Psoas muscle (tissue), 8 donors: ENCODE measurements around the gene ZNF138. TPM values are rescaled to one million over a fixed set of nuclear protein-coding genes. Genes with fewer than 3 reads are reported as not detected.
A peak's percentile ranks its signal among the peaks of the same experiment; 100 is the strongest.

Experiments
- ATAC-seq, 4 donors: fragments of 200-7000 bp; cut with Tn5 transposase; one replicate each; pipeline ENCODE4 v1.9.1; 2020; ENCODE audit warnings: moderate library complexity in 3 of 4, mild to moderate bottlenecking in 2 of 4
- DNase-seq, 2 donors: peaks; one replicate each; pipeline ENCODE4 v3.0.0-alpha.2; 2020
- H3K27ac ChIP-seq: fragments of 200-600 bp; one replicate; pipeline ENCODE4 v1.8.0; 2022
- H3K27me3 ChIP-seq, 3 donors: fragments of 200-600 bp in 1 of 3; one replicate each; pipeline versions ENCODE4 v1.6.1 to v1.8.0; 2013 to 2022; ENCODE audit warnings: low read length in 2 of 3, mild to moderate bottlenecking in 2 of 3, moderate library complexity in 1 of 3; ENCODE audit not compliant: insufficient read depth in 3 of 3
- H3K36me3 ChIP-seq, 2 donors: fragments of 200-600 bp in 1 of 2; one replicate each; pipeline versions ENCODE4 v1.6.1 to v1.8.0; 2013 to 2022; ENCODE audit warnings: low read depth in 1 of 2, mild to moderate bottlenecking in 1 of 2, moderate library complexity in 1 of 2; ENCODE audit not compliant: insufficient read depth in 1 of 2
- H3K4me1 ChIP-seq: fragments of 200-600 bp; one replicate; pipeline ENCODE4 v1.8.0; 2022
- H3K4me3 ChIP-seq: fragments of 200-600 bp; one replicate; pipeline ENCODE4 v1.8.0; 2022; ENCODE audit warnings: mild to moderate bottlenecking
- H3K9me3 ChIP-seq: fragments of 200-600 bp; one replicate; pipeline ENCODE4 v1.8.0; 2022
- CTCF ChIP-seq: fragments of 200-600 bp; IDR thresholded peaks from one replicate; pipeline ENCODE4 v1.8.0; 2022; ENCODE audit warnings: antibody characterized with exemption
- WGBS, 3 donors: extraction: QIAGEN DNeasy Blood & Tissue Kit; methylation state at CpG; one replicate each; pipeline versions ENCODE4 v1.1.6 to v1.1.7; 2013; 5-methylcytosine and 5-hydroxymethylcytosine counted together
- intact Hi-C, 2 donors: fragments of 100-400 bp; cut with DNase I; formaldehyde crosslinking; loops; one replicate each; pipeline versions ENCODE4 v1.11.0 to v1.14.2; 2022
- polyA plus RNA-seq, 3 donors: library from polyadenylated mRNA; stranded (reverse); fragments of 200-250 nt; gene quantifications; one replicate each; pipeline ENCODE4 v1.2.3, GENCODE V29; 2013
- total RNA-seq, 4 donors: library from RNA; stranded (reverse); fragmentation: NEBNext Ultra II Directional in 2 of 4; extraction: Animal tissue kit (Norgen Biotek cat#: 25700) in 2 of 4; gene quantifications; one replicate each; pipeline versions ENCODE4 v1.2.1 to v1.2.4, GENCODE V29; 2021 to 2023
- donor health status: healthy with polysubstance abuse.
- donor health status: DM: no; HTN: no; CAD: no; lungs with moderate emphysema.
- donor health status: Bipolar disorder and iron deficiency.
- donor health status: healthy.
- donor health status: DM: yes; HTN: yes; CAD: no.
- donor health status: DM: no; HTN: no; CAD: no.
- donor health status: DM: no; HTN: no; CAD: no.
- donor health status: DM: yes; HTN: yes; CAD: no.

The ZNF138 gene
- total and polyA plus RNA-seq, 7 donors: 2.6 to 11.7 (median 4.7) TPM

- Histone ChIP-seq H3K4me1 (no peaks in the 10 kb centered on the region), H3K4me3 (peak overlapping the region; percentile 77), H3K36me3 (no peaks in the 10 kb centered on the region), H3K27me3 (no peaks in the 10 kb centered on the region), H3K9me3 (no peaks in the 10 kb centered on the region), H3K27ac (peak overlapping the region; percentile 9)
- intact Hi-C loops: no loop called here
- DNase-seq (peak; percentile 80 to 85), ATAC-seq (peak; percentile 85 to 95 (median 90))
- TF ChIP-seq CTCF: no peak
- 3 to 7% (median 5%) methylated on average over 51 to 55 of the region's 55 CpGs for WGBS, 3 donors
Observed at GRCh38 chr7:64882341-64883112, 88.3 kb downstream of the ZNF138 start.

Other genes with a start within 250 kb of the ZNF138 start
- gene ZNF680, start 231.4 kb upstream of the ZNF138 start, total RNA-seq: 10 to 100 TPM; 16.3 to 18.3 (median 17.1) TPM
- 10 to 100 TPM in 1 of 3 donors, 1 to 10 TPM in 2; 3.3 to 16.1 (median 5.4) TPM for gene ZNF680, start 231.4 kb upstream of the ZNF138 start, polyA plus RNA-seq
- gene ZNF107, start 128.3 kb upstream of the ZNF138 start, total RNA-seq: 1 to 10 TPM in 3 of 4 donors, under 1 TPM in 1; 0.91 to 1.4 (median 1.2) TPM
- 1 to 10 TPM in 1 of 3 donors, under 1 TPM in 2; 0.38 to 1.4 (median 0.41) TPM for gene ZNF107, start 128.3 kb upstream of the ZNF138 start, polyA plus RNA-seq
- gene ZNF273, start 108.8 kb downstream of the ZNF138 start, total RNA-seq: 1 to 10 TPM; 1.2 to 2.9 (median 1.9) TPM
- gene ZNF273, start 108.8 kb downstream of the ZNF138 start, polyA plus RNA-seq: 1 to 10 TPM in 2 of 3 donors, under 1 TPM in 1; 0.96 to 3.0 (median 1.5) TPM
- gene ZNF117, start 196.6 kb downstream of the ZNF138 start, total RNA-seq: 1 to 10 TPM; 1.1 to 2.0 (median 1.6) TPM
- 1 to 10 TPM in 2 of 3 donors, under 1 TPM in 1; 0.58 to 3.2 (median 1.5) TPM for gene ZNF117, start 196.6 kb downstream of the ZNF138 start, polyA plus RNA-seq
- 1 to 10 TPM; 1.5 to 3.5 (median 3.0) TPM for gene ERV3-1, start 212.3 kb downstream of the ZNF138 start, total RNA-seq
- 1 to 10 TPM in 2 of 3 donors, under 1 TPM in 1; 0.80 to 7.2 (median 1.9) TPM for gene ERV3-1, start 212.3 kb downstream of the ZNF138 start, polyA plus RNA-seq